Naive thymus-derived CD8-positive, alpha-beta T cell (primary cell): ENCODE measurements around the gene GPATCH8. TPM values are rescaled to one million over a fixed set of nuclear protein-coding genes. Genes with fewer than 3 reads are reported as not detected.

ENCODE experiments used
- ATAC-seq, 2 donors: fragments of 150-1000 bp; cut with Tn5 transposase in 1 of 2; sonication (Bioruptor Pico), chemical (Tn5 transposase) in 1 of 2; 1 replicate in 1 of 2; 2 replicates in 1 of 2; pipeline ENCODE4 v1.10.0; 2021; ENCODE audit warnings: mild to moderate bottlenecking in 2 of 2, moderate library complexity in 2 of 2
- POLR2A ChIA-PET: fragments of 350-600 bp; sonication (Branson Sonifier 250); formaldehyde crosslinking; loops from one replicate; lab custom pipeline; 2021; ENCODE audit warnings: antibody characterized with exemption; lab: Charles Lee
- DNase-seq, 10 donors: peaks; one replicate each; pipeline versions ENCODE4 v3.0.0 to v3.0.0-alpha.2; 2020 to 2022
- H3K27ac Mint-ChIP-seq, 10 donors: one replicate each; pipeline ENCODE4 v1.8.0; 2020 to 2022; ENCODE audit warnings: mild to moderate bottlenecking in 10 of 10, mixed read lengths in 10 of 10, moderate library complexity in 4 of 10, inconsistent platforms in 1 of 10
- H3K27me3 Mint-ChIP-seq, 5 donors: one replicate each; pipeline ENCODE4 v1.8.0; 2021 to 2022; ENCODE audit warnings: mixed read lengths in 5 of 5
- H3K36me3 Mint-ChIP-seq, 3 donors: one replicate each; pipeline ENCODE4 v1.8.0; 2020 to 2022; ENCODE audit warnings: mixed read lengths in 3 of 3, mild to moderate bottlenecking in 2 of 3, inconsistent platforms in 1 of 3
- H3K4me1 Mint-ChIP-seq, 4 donors: one replicate each; pipeline ENCODE4 v1.8.0; 2021 to 2022; ENCODE audit warnings: mixed read lengths in 4 of 4
- H3K4me3 Mint-ChIP-seq, 10 donors: one replicate each; pipeline ENCODE4 v1.8.0; 2020 to 2022; ENCODE audit warnings: mild to moderate bottlenecking in 10 of 10, mixed read lengths in 10 of 10, moderate library complexity in 6 of 10, inconsistent platforms in 1 of 10
- H3K9me3 Mint-ChIP-seq, 9 donors: one replicate each; pipeline ENCODE4 v1.8.0; 2020 to 2022; ENCODE audit warnings: mixed read lengths in 9 of 9, mild to moderate bottlenecking in 3 of 9, inconsistent platforms in 1 of 9, moderate library complexity in 1 of 9
- polyA plus RNA-seq, 3 donors: library from polyadenylated mRNA; unstranded; fragments of 300-500 nt; fragmentation: Illumina TruSeq; gene quantifications; one replicate each; pipeline ENCODE4 v1.2.3, GENCODE V29; 2021
- total RNA-seq, 8 experiments: library from RNA in 2 of 8; stranded (reverse) in 2 of 8; gene quantifications; one replicate each; pipeline ENCODE4 v1.2.3 and lab custom pipeline; 2021 to 2026

GPATCH8 gene
- 10 to 100 TPM; 73.1 to 94.8 TPM for total RNA-seq
- polyA plus RNA-seq, result 10 to 100 TPM; 32.9 to 61.4 (median 44.7) TPM
- total RNA-seq (lab: John Stamatoyannopoulos, UW), result 74.7 to 136 (median 108) reads per million in 6 experiments

- POLR2A ChIA-PET, result interaction anchor here (0.6 to 1.4 kb wide), 11 partner anchors 8 to 437 kb away, joined by 3 to 7 read pairs (median 4); partner anchors contain the start of genes ATXN7L3, DBF4B, EFTUD2 and LSM12
- Mint-ChIP-seq H3K36me3 (peaks cover 0 to 7% (median 1%) of the 10 kb centered on the region in 3 donors), H3K4me1 (peaks cover 16 to 50% (median 43%) of the 10 kb centered on the region in 4 donors), H3K27ac (peak within 1 kb of the TSS; percentile 95 to 99 (median 97)), H3K27me3 (peaks cover 3 to 7% (median 4%) of the 10 kb centered on the region in 5 donors), H3K9me3 (peaks cover 0 to 2% (median 0%) of the 10 kb centered on the region in 9 donors), H3K4me3 (peak within 1 kb of the TSS; percentile 93 to 98 (median 97))
- DNase-seq, result peak; percentile 90 to 96 (median 94)
- ATAC-seq, result peak; percentile 88 to 91
Observed at GRCh38 chr17:44503147-44504029, at the start of gene GPATCH8. Gene GPATCH8, minus strand, starts transcription at chr17:44503406. Its CDS starts 36 bp downstream, at chr17:44503370.

- Mint-ChIP-seq H3K36me3 (peaks cover 0 to 4% (median 0%) of the 10 kb centered on the region in 3 donors), H3K27me3 (peaks cover 17 to 57% (median 23%) of the 10 kb centered on the region in 5 donors), H3K4me3 (no peak overlapping the region), H3K9me3 (no peaks in the 10 kb centered on the region), H3K27ac (no peak overlapping the region), H3K4me1 (peaks cover 10 to 18% (median 14%) of the 10 kb centered on the region in 4 donors)
- POLR2A ChIA-PET, result no interaction called here
- DNase-seq, result no peak
- ATAC-seq, result no peak
Observed at GRCh38 chr17:44552361-44552760, 49.2 kb upstream of the GPATCH8 start.

GRCh38 chr17:44549686-44550085 is 46.5 kb upstream of the GPATCH8 start:
- peaks cover 11 to 46% (median 24%) of the 10 kb centered on the region in 5 donors for H3K27me3 Mint-ChIP-seq
- H3K9me3 Mint-ChIP-seq, result no peaks in the 10 kb centered on the region
- H3K4me3 Mint-ChIP-seq, result no peak overlapping the region
- POLR2A ChIA-PET, result no interaction called here
- H3K36me3 Mint-ChIP-seq, result no peaks in the 10 kb centered on the region
- ATAC-seq, result no peak
- H3K4me1 Mint-ChIP-seq, result peaks cover 0 to 2% (median 0%) of the 10 kb centered on the region in 4 donors
- DNase-seq, result no peak
- H3K27ac Mint-ChIP-seq, result no peak overlapping the region

DNA sequence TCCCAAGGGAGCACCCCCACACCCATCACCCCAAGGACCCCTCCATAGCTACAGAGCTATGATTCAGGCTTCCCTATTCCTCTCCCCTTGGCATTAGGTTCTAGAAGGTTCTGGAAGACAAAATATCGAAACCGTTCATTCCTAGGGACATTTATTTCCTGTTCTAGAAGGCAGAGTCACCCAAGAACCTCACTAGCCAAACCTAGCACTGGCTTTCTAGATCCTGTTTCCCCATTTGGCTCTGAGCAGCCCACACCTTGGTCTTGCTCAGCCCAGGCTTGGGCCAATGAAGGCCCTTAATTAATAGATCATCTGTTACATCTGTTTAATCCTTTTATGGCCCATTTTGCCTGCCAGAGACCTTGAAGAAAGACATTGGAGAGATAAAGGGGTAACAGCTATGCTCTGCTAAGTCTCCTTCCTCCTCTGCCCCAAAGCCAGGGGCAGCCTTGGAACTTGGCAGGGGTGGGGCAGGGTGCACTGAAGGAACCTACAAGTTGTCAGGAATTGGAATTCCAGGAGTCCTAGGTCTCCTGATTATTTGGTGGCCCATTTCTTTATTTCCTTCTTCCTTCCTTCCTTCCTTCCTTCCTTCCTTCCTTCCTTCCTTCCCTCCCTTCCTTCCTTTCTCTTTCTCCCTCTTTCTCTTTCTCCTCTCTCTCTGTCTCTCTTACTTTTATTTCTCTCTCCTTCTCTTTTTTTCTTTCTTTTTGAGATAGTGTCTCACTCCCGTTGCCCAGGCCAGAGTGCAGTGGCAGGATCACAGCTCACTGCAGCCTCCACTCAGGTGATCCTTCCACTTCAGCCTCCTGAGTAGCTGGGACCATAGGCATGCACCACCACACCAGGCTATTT is 45.4 kb upstream of the GPATCH8 start:
- Mint-ChIP-seq H3K9me3 (no peaks in the 10 kb centered on the region), H3K36me3 (no peaks in the 10 kb centered on the region)
- ATAC-seq, result no peak

DNA sequence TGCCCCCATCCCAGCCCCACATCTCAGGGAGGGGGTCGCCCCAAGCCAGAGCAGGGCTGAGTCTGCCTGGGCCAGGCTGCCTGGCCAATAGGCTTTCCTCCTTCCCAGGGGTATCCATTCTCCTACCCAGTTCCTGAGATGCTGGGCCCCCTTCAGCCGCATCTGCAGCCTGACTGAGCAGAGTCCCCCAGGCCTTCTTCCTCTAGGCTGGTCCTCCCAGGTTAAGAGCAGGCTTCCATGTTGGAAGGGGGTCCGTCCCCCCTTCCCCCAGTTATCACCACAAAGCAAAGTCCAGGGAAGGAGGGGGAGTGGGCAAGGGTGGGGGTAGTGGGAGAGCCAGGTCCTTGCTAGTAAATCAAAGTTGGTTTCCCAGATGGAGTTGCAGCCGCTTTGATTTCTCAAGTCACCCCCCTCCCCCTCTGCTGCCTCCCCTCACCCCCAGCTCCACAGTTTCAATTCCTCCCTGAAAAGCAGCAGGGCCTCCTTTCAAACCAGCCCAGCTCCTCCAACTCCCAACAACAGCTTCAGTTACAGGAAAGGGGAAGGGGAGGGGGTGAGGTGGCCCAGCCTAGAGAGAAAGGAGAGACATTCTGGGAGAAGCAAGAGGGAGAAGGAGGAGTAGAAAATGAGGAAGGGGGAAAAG is 44.5 kb upstream of the GPATCH8 start:
- POLR2A ChIA-PET, result no interaction called here
- H3K4me1 Mint-ChIP-seq, result peaks cover 0 to 2% (median 0%) of the 10 kb centered on the region in 4 donors
- no peaks in the 10 kb centered on the region for H3K9me3 Mint-ChIP-seq
- H3K36me3 Mint-ChIP-seq, result no peaks in the 10 kb centered on the region
- no peak for DNase-seq
- no peak for ATAC-seq
- H3K4me3 Mint-ChIP-seq, result no peak overlapping the region
- H3K27me3 Mint-ChIP-seq, result peaks cover 14 to 61% (median 30%) of the 10 kb centered on the region in 5 donors
- H3K27ac Mint-ChIP-seq, result no peak overlapping the region

More for the DNA sequence above, 45.4 kb upstream of the GPATCH8 start:
- H3K27me3 Mint-ChIP-seq, result peaks cover 14 to 56% (median 30%) of the 10 kb centered on the region in 5 donors
- H3K4me1 Mint-ChIP-seq, result peaks cover 0 to 2% (median 0%) of the 10 kb centered on the region in 4 donors
- no peak for DNase-seq
- POLR2A ChIA-PET, result no interaction called here
- H3K4me3 Mint-ChIP-seq, result no peak overlapping the region
- peak overlapping the region in 1 of 10 donors; percentile 42 for H3K27ac Mint-ChIP-seq

DNA sequence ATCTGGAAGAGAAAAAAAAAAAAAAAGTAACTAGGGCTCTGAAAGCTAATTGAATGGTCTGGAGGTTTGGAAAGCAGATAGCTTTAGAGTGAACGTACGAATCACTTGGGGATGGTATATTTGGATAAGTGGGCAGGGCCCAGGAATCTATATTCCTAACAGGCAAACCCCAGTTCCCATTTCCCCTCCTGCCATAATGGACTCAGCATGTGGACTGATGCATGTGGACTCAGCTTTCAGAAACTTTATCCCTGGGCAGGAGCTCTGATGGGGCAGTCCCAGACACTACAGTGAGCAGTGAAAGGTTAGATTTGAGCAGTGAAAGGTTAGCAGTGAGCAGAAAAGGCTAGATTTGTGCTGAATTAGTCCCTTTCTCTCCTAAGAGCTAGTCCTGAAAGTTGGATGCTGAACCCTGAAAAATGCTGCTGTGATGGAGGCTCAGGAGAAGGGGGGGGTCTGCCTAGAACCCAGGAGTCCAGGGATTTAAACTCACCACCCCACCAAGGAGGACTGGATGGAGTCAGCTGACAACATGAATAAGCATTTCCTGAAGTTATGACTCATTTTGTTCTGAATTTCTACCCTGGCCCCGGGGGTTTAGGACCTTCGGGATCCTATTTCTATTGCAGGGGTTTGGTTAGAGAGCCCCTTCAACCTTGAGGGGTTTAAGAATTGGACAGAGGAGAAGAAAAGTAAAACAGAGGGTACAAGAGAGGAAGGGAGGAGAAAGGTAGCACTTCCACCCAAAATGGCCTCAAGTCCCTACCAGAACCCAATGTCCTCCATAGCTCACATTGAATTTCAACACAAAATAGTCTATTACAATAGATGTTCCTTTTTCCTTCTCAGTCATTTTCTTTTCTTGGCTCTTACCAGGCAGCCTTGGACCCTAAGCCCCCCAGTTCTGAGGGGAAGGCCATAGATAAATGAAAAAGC is 43.7 kb upstream of the GPATCH8 start:
- ATAC-seq (no peak), DNase-seq (no peak)
- Mint-ChIP-seq H3K4me1 (peaks cover 0 to 2% (median 0%) of the 10 kb centered on the region in 4 donors), H3K27me3 (peaks cover 7 to 61% (median 24%) of the 10 kb centered on the region in 5 donors), H3K36me3 (no peaks in the 10 kb centered on the region), H3K27ac (no peak overlapping the region), H3K9me3 (no peaks in the 10 kb centered on the region), H3K4me3 (no peak overlapping the region)
- POLR2A ChIA-PET, result interaction anchor here (0.7 kb wide), 1 partner anchor 157 kb away, joined by 9 read pairs; no protein-coding TSS in a partner anchor

DNA sequence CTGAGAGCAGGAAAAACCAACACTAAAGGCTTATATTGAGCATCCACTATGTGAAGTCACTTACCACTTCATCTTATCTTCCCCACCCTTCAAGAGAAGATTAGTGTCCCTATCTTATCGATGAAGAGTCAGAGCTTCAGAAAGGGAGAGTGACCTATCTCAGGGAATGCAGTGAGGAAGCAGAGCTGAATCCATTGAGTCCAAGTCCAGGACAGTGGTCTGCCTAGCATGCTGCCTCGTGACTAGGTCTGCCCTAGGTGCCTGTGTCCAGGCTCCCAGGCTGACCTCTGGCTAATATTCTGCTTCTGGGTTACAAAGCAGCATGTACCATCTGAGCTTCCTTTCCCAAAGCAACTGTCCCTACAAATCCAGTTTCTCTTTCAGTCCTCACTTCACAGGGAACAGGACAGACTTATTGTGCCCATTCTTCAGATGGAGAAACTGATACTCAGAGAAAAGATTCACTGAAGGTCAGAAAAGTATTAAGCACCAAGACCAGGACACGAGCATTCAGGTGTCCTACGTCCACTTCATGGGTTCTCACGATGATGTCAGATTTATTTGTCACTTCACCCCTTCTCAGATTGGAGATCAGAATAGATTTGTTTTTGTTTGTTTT is 40.8 kb upstream of the GPATCH8 start:
- POLR2A ChIA-PET, result no interaction called here
- Mint-ChIP-seq H3K36me3 (no peaks in the 10 kb centered on the region), H3K9me3 (no peaks in the 10 kb centered on the region), H3K4me1 (peaks cover 0 to 2% (median 0%) of the 10 kb centered on the region in 4 donors), H3K4me3 (no peak overlapping the region), H3K27ac (peak overlapping the region in 2 of 10 donors; percentile 1 to 51), H3K27me3 (peaks cover 7 to 62% (median 25%) of the 10 kb centered on the region in 5 donors)
- DNase-seq (no peak), ATAC-seq (no peak)

DNA sequence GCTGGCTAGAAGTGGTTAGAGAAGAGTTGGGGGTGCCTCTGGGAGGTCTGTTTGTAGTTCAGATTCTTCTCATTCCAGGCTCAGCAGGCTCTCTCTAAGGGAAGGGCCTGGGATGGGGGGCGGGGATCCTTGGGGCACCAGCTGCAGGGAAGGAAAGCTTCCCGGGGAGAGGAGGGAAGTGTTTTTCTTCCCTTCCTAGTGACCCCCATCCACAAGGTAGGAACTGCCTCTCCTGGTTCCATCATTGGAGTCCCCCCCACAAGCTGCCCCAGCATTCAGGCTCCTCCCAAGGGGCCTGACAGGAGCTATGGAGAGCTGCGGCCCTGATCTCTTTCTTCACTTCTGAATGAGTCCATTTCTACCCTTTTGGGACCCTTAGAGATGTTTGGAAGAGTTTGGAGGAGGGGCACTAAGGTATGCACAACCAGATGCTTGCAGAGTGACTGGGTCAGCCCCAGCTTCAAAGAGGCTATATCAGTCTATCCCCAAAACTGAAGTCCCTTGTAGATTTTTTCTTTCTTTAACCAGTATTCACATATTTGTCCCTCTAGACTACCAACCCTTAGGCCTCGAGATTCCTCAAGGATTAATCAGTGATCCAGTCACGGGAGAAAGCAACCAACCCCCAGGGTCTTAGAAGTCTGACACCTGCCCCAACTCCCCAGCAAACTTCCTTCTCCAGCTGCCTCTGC is 40.2 kb upstream of the GPATCH8 start:
- peaks cover 0 to 2% (median 0%) of the 10 kb centered on the region in 4 donors for H3K4me1 Mint-ChIP-seq
- no peaks in the 10 kb centered on the region for H3K9me3 Mint-ChIP-seq
- no peak for DNase-seq
- H3K27me3 Mint-ChIP-seq, result peaks cover 6 to 55% (median 23%) of the 10 kb centered on the region in 5 donors
- no peak for ATAC-seq
- H3K4me3 Mint-ChIP-seq, result peak overlapping the region in 1 of 10 donors; percentile 34
- no peaks in the 10 kb centered on the region for H3K36me3 Mint-ChIP-seq
- H3K27ac Mint-ChIP-seq, result peak overlapping the region in 2 of 10 donors; percentile 1 to 51
- POLR2A ChIA-PET, result no interaction called here

GRCh38 chr17:44541884-44542581 is 38.8 kb upstream of the GPATCH8 start:
- Mint-ChIP-seq H3K9me3 (no peaks in the 10 kb centered on the region), H3K36me3 (no peaks in the 10 kb centered on the region), H3K4me1 (no peaks in the 10 kb centered on the region), H3K4me3 (no peak overlapping the region), H3K27ac (peak overlapping the region in 1 of 10 donors; percentile 34), H3K27me3 (peaks cover 6 to 47% (median 23%) of the 10 kb centered on the region in 5 donors)
- ATAC-seq, result no peak
- DNase-seq, result no peak
- POLR2A ChIA-PET, result interaction anchor here (0.6 kb wide), 1 partner anchor 11 kb away, joined by 3 read pairs; no protein-coding TSS in a partner anchor
